HepG2 (cell line): ENCODE results near the gene CLEC2D. TPM values are rescaled to one million over a fixed set of nuclear protein-coding genes. Genes with fewer than 3 reads are reported as not detected.
"Not testable (repeated sequence)": the region's sequence is repeated elsewhere in the genome, so short reads cannot be mapped to it uniquely, and the experiment has no call there.

Source experiments
- ATAC-seq: fragments of 200-7000 bp; cut with Tn5 transposase; 3 replicates; pipeline ENCODE4 v1.9.1; 2020; ENCODE audit warnings: mild to moderate bottlenecking, moderate library complexity
- BruUV-seq: library from RNA; stranded (reverse); fragments of 400-500 nt; replicated peaks from 2 replicates; lab custom pipeline; 2021; lab: Mats Ljungman, UMichigan
- CTCF ChIA-PET: fragments of 300-600 bp; formaldehyde crosslinking; extraction: SDS; loops from one replicate; lab custom pipeline; 2021; ENCODE audit warnings: low total read pairs, inconsistent platforms, low intra/inter-chr PET ratio; lab: Yijun Ruan, JAX
- POLR2A ChIA-PET: fragments of 350-600 bp; sonication (Branson Sonifier 250); formaldehyde crosslinking; loops from one replicate; lab custom pipeline; 2020; ENCODE audit warnings: antibody characterized with exemption, inconsistent platforms; lab: Yijun Ruan, JAX
- DNase-seq: peaks from one replicate; pipeline ENCODE4 v3.0.0-alpha.2; 2015; ENCODE audit warnings: low spot score
- FAIRE-seq: peaks from 3 replicates; lab custom pipeline; 2011; peaks lifted over from hg19 to GRCh38; lab: Jason Lieb, UNC
- H2AFZ ChIP-seq: one replicate; pipeline ENCODE4 v1.6.1; 2011; ENCODE audit warnings: low read length, inconsistent platforms
- H3K27ac ChIP-seq: fragments of 300-600 bp; 3 replicates; pipeline ENCODE4 v1.8.0; 2011; ENCODE audit warnings: mixed run types, mild to moderate bottlenecking, mixed read lengths, low read length, inconsistent platforms; ENCODE audit not compliant: insufficient read depth; ENCODE audit errors: extremely low read length
- H3K27me3 ChIP-seq, 2 experiments: fragments of 200-600 bp in 1 of 2; 2 replicates in 1 of 2; 3 replicates in 1 of 2; pipeline versions ENCODE4 v1.6.0 to v1.8.0; 2011; ENCODE audit warnings: low read length in 2 of 2, mild to moderate bottlenecking in 2 of 2, moderate library complexity in 2 of 2, inconsistent platforms in 1 of 2; ENCODE audit not compliant: insufficient read depth in 2 of 2, control insufficient read depth in 1 of 2
- H3K36me3 ChIP-seq, 2 experiments: fragments of 200-600 bp in 1 of 2; replicated peaks in 1 of 2; 2 replicates in 1 of 2; 3 replicates in 1 of 2; pipeline versions ENCODE4 v1.5.1 to v1.8.0; 2011; ENCODE audit warnings: low read length in 2 of 2, inconsistent platforms in 1 of 2; ENCODE audit not compliant: insufficient read depth in 2 of 2, control insufficient read depth in 1 of 2
- H3K4me1 ChIP-seq: 2 replicates; pipeline ENCODE4 v1.5.1; 2012; ENCODE audit warnings: low read length, inconsistent platforms; ENCODE audit not compliant: insufficient read depth
- H3K4me2 ChIP-seq: 2 replicates; pipeline ENCODE4 v1.6.0; 2011; ENCODE audit warnings: low read depth, low read length, inconsistent platforms
- H3K4me3 ChIP-seq, 3 experiments: fragments of 200-600 bp in 1 of 3; sonication (generic), shearing (Covaris generic) in 1 of 3; replicated peaks in 1 of 3; 2 replicates each; pipeline ENCODE4 v1.5.1; 2011 to 2016; ENCODE audit warnings: low read length in 3 of 3, inconsistent platforms in 2 of 3, low read depth in 2 of 3, mild to moderate bottlenecking in 2 of 3, control low read depth in 1 of 3, mixed read lengths in 1 of 3; ENCODE audit not compliant: insufficient read depth in 1 of 3
- H3K79me2 ChIP-seq: one replicate; pipeline ENCODE4 v1.6.1; 2011; ENCODE audit warnings: low read length, inconsistent platforms; ENCODE audit not compliant: insufficient read depth
- H3K9ac ChIP-seq: 2 replicates; pipeline ENCODE4 v1.6.0; 2011; ENCODE audit warnings: mild to moderate bottlenecking, low read depth, low read length, inconsistent platforms; ENCODE audit not compliant: insufficient read depth
- H3K9me3 ChIP-seq: 2 replicates; pipeline ENCODE4 v1.5.1; 2012; ENCODE audit warnings: mild to moderate bottlenecking, low read length
- H4K20me1 ChIP-seq: 2 replicates; pipeline ENCODE4 v1.6.0; 2011; ENCODE audit warnings: inconsistent platforms, mild to moderate bottlenecking, low read length, moderate library complexity; ENCODE audit not compliant: insufficient read depth
- MTF1 ChIP-seq: sonication (generic); formaldehyde crosslinking; IDR thresholded peaks from 2 replicates; pipeline ENCODE4 v1.5.0; 2020; ENCODE audit warnings: missing genetic modification reagents
- ZNF101 ChIP-seq: sonication (generic); formaldehyde crosslinking; IDR thresholded peaks from 2 replicates; pipeline ENCODE4 v1.4.0; 2020; ENCODE audit warnings: mild to moderate bottlenecking, low read depth, missing genetic modification reagents, borderline replicate concordance
- ZNF570 ChIP-seq: sonication (generic); formaldehyde crosslinking; IDR thresholded peaks from 2 replicates; pipeline ENCODE4 v1.4.0; 2020; ENCODE audit warnings: mild to moderate bottlenecking, missing genetic modification reagents, borderline replicate concordance
- WGBS: methylation state at CpG from one replicate; pipeline ENCODE4 v1.1.6; 2017; ENCODE audit warnings: low lambda C conversion rate; 5-methylcytosine and 5-hydroxymethylcytosine counted together
- in situ Hi-C: cut with HindIII; loops from 2 replicates; pipeline ENCODE4 v1.10.0; 2017; ENCODE audit warnings: low pct_unique_long_range_greater_than_20kb; ENCODE audit not compliant: extremely low pct_ligation_motif_present
- intact Hi-C: fragments of 100-400 bp; cut with micrococcal nuclease; formaldehyde crosslinking; loops from one replicate; pipeline ENCODE4 v1.10.0; 2022; ENCODE audit not compliant: unreplicated experiment
- polyA plus RNA-seq, 8 experiments: library from polyadenylated mRNA; depleted of rRNA in 3 of 8; stranded (reverse) in 7 of 8; unstranded in 1 of 8; fragments of >200 nt; fragmentation: Illumina TruSeq in 4 of 8; extraction: Trizol in 4 of 8; gene quantifications; 2 replicates each; pipeline versions ENCODE4 v1.2.1 to v1.2.3, GENCODE V29; 2011 to 2016; ENCODE audit warnings: low read depth in 4 of 8, missing spikeins in 1 of 8, mixed read lengths in 1 of 8; ENCODE audit not compliant: insufficient read depth in 1 of 8
- total RNA-seq, 5 experiments: library from RNA; depleted of rRNA; stranded (reverse); fragments of >200 nt; fragmentation: Illumina TruSeq; extraction: Trizol; gene quantifications; 2 replicates each; pipeline ENCODE4 v1.2.3, GENCODE V29; 2016; ENCODE audit warnings: low read depth in 1 of 5

The CLEC2D gene
- total and polyA plus RNA-seq, 2 of the 13 experiments (the other 11 are each of a cell fraction or from before 2014, with no cell fraction given) = 2.5 to 8.6 TPM

- in situ Hi-C loops (no loop called here), intact Hi-C loops (no loop called here)
- no peaks in the 10 kb centered on the region for H3K36me3 ChIP-seq
- H3K79me2 ChIP-seq = no peaks in the 10 kb centered on the region
- H3K4me2 ChIP-seq = no peak overlapping the region
- CTCF ChIA-PET = no interaction called here
- H3K9me3 ChIP-seq = no peaks in the 10 kb centered on the region
- H3K27ac ChIP-seq = no peak overlapping the region
- H4K20me1 ChIP-seq = no peaks in the 10 kb centered on the region
- H3K9ac ChIP-seq = no peak overlapping the region
- H2AFZ ChIP-seq = no peak overlapping the region
- no peak overlapping the region for H3K4me3 ChIP-seq
- POLR2A ChIA-PET = no interaction called here
- ATAC-seq = no peak
- BruUV-seq = no TSS peak
- DNase-seq = no peak
- WGBS = 17% methylated on average over 3 of the region's 3 CpGs
- no peak for FAIRE-seq
- H3K27me3 ChIP-seq = no peaks in the 10 kb centered on the region
- no peak for TF ChIP-seq ZNF570 (CRISPR knock-in tag)
- TF ChIP-seq MTF1 (CRISPR knock-in tag) = no peak
- TF ChIP-seq ZNF101 (CRISPR knock-in tag) = no peak
- H3K4me1 ChIP-seq = no peaks in the 10 kb centered on the region
These were observed 32.7 kb downstream of the CLEC2D start for GRCh38 chr12:9702255-9702654.

- POLR2A ChIA-PET, FAIRE-seq, BruUV-seq, H3K36me3 ChIP-seq, H4K20me1 ChIP-seq, intact Hi-C loops, CTCF ChIA-PET, H3K79me2 ChIP-seq, H3K27me3 ChIP-seq, DNase-seq, in situ Hi-C loops, ATAC-seq, H3K9me3 ChIP-seq, H3K4me3 ChIP-seq, H3K9ac ChIP-seq, H3K4me2 ChIP-seq, H2AFZ ChIP-seq, H3K27ac ChIP-seq: not testable (repeated sequence)
- peaks cover 13% of the 10 kb centered on the region; the same call in 1 of the 2 replicates for H3K4me1 ChIP-seq
- WGBS = 21% methylated on average over 5 of the region's 5 CpGs
These were observed 35.0 kb downstream of the CLEC2D start for GRCh38 chr12:9704561-9704960.
